Neural cell (in vitro differentiated cells): Measurements from ENCODE around the gene CCNY. TPM values are rescaled to one million over a fixed set of nuclear protein-coding genes. Genes with fewer than 3 reads are reported as not detected.

Experiments
- H2AFZ ChIP-seq: fragments of 200-600, 300-800 bp; sonication (generic), shearing (Covaris generic); 2 replicates; pipeline ENCODE4 v1.6.0; 2014; ENCODE audit warnings: low read depth, mild to moderate bottlenecking, antibody characterized with exemption, low read length, moderate library complexity
- H3F3A ChIP-seq: fragments of 200-600 bp; shearing (Covaris generic); 2 replicates; pipeline ENCODE4 v1.6.1; 2016; ENCODE audit warnings: mild to moderate bottlenecking, moderate library complexity, mixed read lengths, antibody characterized with exemption, low read length; ENCODE audit not compliant: insufficient read depth, poor library complexity, severe bottlenecking
- H3K27ac ChIP-seq: fragments of 200-600, 300-800 bp; sonication (generic), shearing (Covaris generic); 2 replicates; pipeline ENCODE4 v1.5.1; 2014; ENCODE audit warnings: mild to moderate bottlenecking, low read length, moderate library complexity
- H3K27me3 ChIP-seq: fragments of 300-800, 200-600 bp; sonication (generic), shearing (Covaris generic); 2 replicates; pipeline ENCODE4 v1.6.0; 2014; ENCODE audit warnings: mild to moderate bottlenecking, low read depth, low read length, moderate library complexity; ENCODE audit not compliant: insufficient read depth
- H3K36me3 ChIP-seq: fragments of 300-800, 200-600 bp; sonication (generic), shearing (Covaris generic); 2 replicates; pipeline ENCODE4 v1.5.1; 2014; ENCODE audit warnings: mild to moderate bottlenecking, antibody characterized with exemption, low read length, moderate library complexity; ENCODE audit not compliant: insufficient read depth
- H3K4me2 ChIP-seq: fragments of 300-800, 200-600 bp; sonication (generic), shearing (Covaris generic); 2 replicates; pipeline ENCODE4 v1.6.0; 2014; ENCODE audit warnings: mild to moderate bottlenecking, low read length
- H3K4me3 ChIP-seq: fragments of 300-800, 200-600 bp; sonication (generic), shearing (Covaris generic); 2 replicates; pipeline ENCODE4 v1.5.1; 2014; ENCODE audit warnings: mild to moderate bottlenecking, low read length, moderate library complexity
- H3K79me2 ChIP-seq: fragments of 200-600 bp; shearing (Covaris generic); replicated peaks from 2 replicates; pipeline ENCODE4 v1.6.0; 2014; ENCODE audit warnings: mild to moderate bottlenecking, low read length, moderate library complexity; ENCODE audit not compliant: insufficient read depth
- H3K9ac ChIP-seq: fragments of 300-800, 200-600 bp; sonication (generic), shearing (Covaris generic); 2 replicates; pipeline ENCODE4 v1.6.1; 2016; ENCODE audit warnings: mild to moderate bottlenecking, low read length, mixed read lengths
- H3K9me2 ChIP-seq: fragments of 200-600 bp; shearing (Covaris generic); 2 replicates; pipeline ENCODE4 v1.6.1; 2016; ENCODE audit warnings: mild to moderate bottlenecking, low read length, mixed read lengths; ENCODE audit not compliant: insufficient read depth
- H3K9me3 ChIP-seq: fragments of 200-600, 300-800 bp; sonication (generic), shearing (Covaris generic); 2 replicates; pipeline ENCODE4 v1.6.1; 2016; ENCODE audit warnings: mild to moderate bottlenecking, mixed run types, low read length, moderate library complexity, mixed read lengths
- H4K20me1 ChIP-seq: fragments of 200-600 bp; shearing (Covaris generic); 2 replicates; pipeline ENCODE4 v1.6.1; 2016; ENCODE audit warnings: mild to moderate bottlenecking, mixed run types; ENCODE audit not compliant: insufficient read depth
- CTCF ChIP-seq: fragments of 450-650 bp; IDR thresholded peaks from 2 replicates; pipeline ENCODE4 v1.5.1; 2014; ENCODE audit warnings: antibody characterized with exemption, mild to moderate bottlenecking, moderate library complexity; ENCODE audit not compliant: poor library complexity, severe bottlenecking
- EP300 ChIP-seq: fragments of 450-650 bp; conservative IDR thresholded peaks from 2 replicates; pipeline ENCODE4 v1.6.1; 2014; ENCODE audit warnings: antibody characterized with exemption, mild to moderate bottlenecking, moderate library complexity; ENCODE audit not compliant: poor library complexity, severe bottlenecking
- EZH2 ChIP-seq: fragments of 200-600, 300-800 bp; shearing (Covaris generic), sonication (generic); IDR thresholded peaks from 2 replicates; pipeline ENCODE4 v1.6.1; 2014; ENCODE audit warnings: antibody characterized with exemption, low read length, borderline replicate concordance, mild to moderate bottlenecking; ENCODE audit not compliant: insufficient read depth, poor library complexity, severe bottlenecking
- MXI1 ChIP-seq: fragments of 450-650 bp; conservative IDR thresholded peaks from 2 replicates; pipeline ENCODE4 v1.6.1; 2014; ENCODE audit warnings: antibody characterized with exemption, mild to moderate bottlenecking; ENCODE audit not compliant: poor library complexity, severe bottlenecking
- POLR2AphosphoS5 ChIP-seq: IDR thresholded peaks from 2 replicates; pipeline ENCODE4 v1.6.1; 2012
- RAD21 ChIP-seq: fragments of 450-650 bp; conservative IDR thresholded peaks from 2 replicates; pipeline ENCODE4 v1.6.1; 2014; ENCODE audit warnings: antibody characterized with exemption, mild to moderate bottlenecking, moderate library complexity
- REST ChIP-seq: IDR thresholded peaks from 2 replicates; pipeline ENCODE4 v1.6.1; 2012; ENCODE audit warnings: borderline replicate concordance
- SMC3 ChIP-seq: fragments of 450-650 bp; conservative IDR thresholded peaks from 2 replicates; pipeline ENCODE4 v1.6.1; 2014; ENCODE audit warnings: antibody characterized with exemption, mild to moderate bottlenecking, moderate library complexity; ENCODE audit not compliant: poor library complexity
- TAF1 ChIP-seq: IDR thresholded peaks from 2 replicates; pipeline ENCODE4 v1.6.1; 2012; ENCODE audit warnings: low read depth
- polyA plus RNA-seq: library from polyadenylated mRNA; depleted of rRNA; stranded (reverse); fragments of >200 nt; gene quantifications from 2 replicates; pipeline ENCODE4 v1.2.3, GENCODE V29; 2014

CCNY gene
- polyA plus RNA-seq, 1 donor from 2014 or later = 36.4 TPM

- H4K20me1 ChIP-seq = no peaks in the 10 kb centered on the region
- no peaks in the 10 kb centered on the region for H3F3A ChIP-seq
- no peaks in the 10 kb centered on the region for H3K27me3 ChIP-seq
- no peaks in the 10 kb centered on the region for H3K9me2 ChIP-seq
- no peak overlapping the region for H3K4me2 ChIP-seq
- H3K9ac ChIP-seq = no peak overlapping the region
- no peak for TF ChIP-seq EZH2
- no peak for TF ChIP-seq POLR2AphosphoS5
- H3K4me3 ChIP-seq = no peak overlapping the region
- no peaks in the 10 kb centered on the region for H3K36me3 ChIP-seq
- H2AFZ ChIP-seq = no peak overlapping the region
- no peaks in the 10 kb centered on the region for H3K9me3 ChIP-seq
- no peak overlapping the region for H3K27ac ChIP-seq
- peaks cover 49% of the 10 kb centered on the region for H3K79me2 ChIP-seq
These were observed 38.9 kb downstream of the CCNY start for GRCh38 chr10:35375091-35375765.

- H3K27me3 ChIP-seq = no peaks in the 10 kb centered on the region
- no peak overlapping the region for H3K4me3 ChIP-seq
- no peaks in the 10 kb centered on the region for H3K36me3 ChIP-seq
- H3K79me2 ChIP-seq = peaks cover 43% of the 10 kb centered on the region
- H4K20me1 ChIP-seq = no peaks in the 10 kb centered on the region
- no peaks in the 10 kb centered on the region for H3F3A ChIP-seq
- H3K4me2 ChIP-seq = no peak overlapping the region
- H3K9me2 ChIP-seq = no peaks in the 10 kb centered on the region
- no peaks in the 10 kb centered on the region for H3K9me3 ChIP-seq
- TF ChIP-seq CTCF (no peak), SMC3 (no peak), MXI1 (no peak), EP300 (no peak), TAF1 (no peak), REST (no peak), RAD21 (no peak), POLR2AphosphoS5 (no peak)
- H3K9ac ChIP-seq = no peak overlapping the region
- H2AFZ ChIP-seq = no peak overlapping the region
- no peak overlapping the region for H3K27ac ChIP-seq
These were observed 40.9 kb downstream of the CCNY start for GRCh38 chr10:35377050-35377728.
